ENCODE data around the gene OSGIN1.

DNA sequence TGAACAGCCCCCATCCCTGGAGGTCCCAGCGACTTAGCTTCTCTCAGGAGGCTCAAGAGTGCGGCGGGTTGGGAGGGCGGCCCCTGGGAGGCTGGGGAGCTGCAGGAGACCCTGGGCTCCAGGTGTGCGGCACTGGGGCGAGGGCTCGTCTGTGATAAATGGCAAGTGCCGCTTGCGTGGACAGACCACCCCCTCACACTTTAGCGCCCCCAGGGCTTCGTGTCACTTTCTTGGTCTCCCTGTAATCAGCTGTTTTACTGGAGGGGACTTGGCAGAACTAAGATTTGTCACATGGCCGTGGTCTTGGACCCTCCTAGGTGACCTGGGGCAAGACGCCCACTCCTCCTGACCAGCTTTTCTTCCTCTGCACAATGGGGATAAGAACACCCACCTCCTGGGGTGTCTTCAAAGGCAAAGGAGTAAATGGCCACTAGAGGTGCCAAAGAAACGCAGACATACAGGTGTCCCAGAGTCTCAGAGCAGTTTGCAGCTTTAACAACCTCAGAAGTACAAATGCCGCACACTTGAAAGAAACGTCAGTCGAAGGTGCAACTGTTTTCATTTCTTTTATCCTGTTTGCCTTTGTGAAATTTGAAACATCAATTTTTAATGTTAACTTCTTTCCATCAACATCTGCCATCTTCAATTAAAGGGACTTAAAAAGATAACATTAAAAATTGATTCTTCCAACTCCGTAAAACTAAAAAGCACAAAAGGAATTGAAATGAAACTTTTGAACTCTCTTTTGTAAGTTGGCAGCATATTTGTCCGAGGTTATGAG lies 946 bp downstream of the OSGIN1 start:
- no peak for TF ChIP-seq POLR2A (IDR thresholded peaks at IDR 0.05)
- TF ChIP-seq, protein P1, sequence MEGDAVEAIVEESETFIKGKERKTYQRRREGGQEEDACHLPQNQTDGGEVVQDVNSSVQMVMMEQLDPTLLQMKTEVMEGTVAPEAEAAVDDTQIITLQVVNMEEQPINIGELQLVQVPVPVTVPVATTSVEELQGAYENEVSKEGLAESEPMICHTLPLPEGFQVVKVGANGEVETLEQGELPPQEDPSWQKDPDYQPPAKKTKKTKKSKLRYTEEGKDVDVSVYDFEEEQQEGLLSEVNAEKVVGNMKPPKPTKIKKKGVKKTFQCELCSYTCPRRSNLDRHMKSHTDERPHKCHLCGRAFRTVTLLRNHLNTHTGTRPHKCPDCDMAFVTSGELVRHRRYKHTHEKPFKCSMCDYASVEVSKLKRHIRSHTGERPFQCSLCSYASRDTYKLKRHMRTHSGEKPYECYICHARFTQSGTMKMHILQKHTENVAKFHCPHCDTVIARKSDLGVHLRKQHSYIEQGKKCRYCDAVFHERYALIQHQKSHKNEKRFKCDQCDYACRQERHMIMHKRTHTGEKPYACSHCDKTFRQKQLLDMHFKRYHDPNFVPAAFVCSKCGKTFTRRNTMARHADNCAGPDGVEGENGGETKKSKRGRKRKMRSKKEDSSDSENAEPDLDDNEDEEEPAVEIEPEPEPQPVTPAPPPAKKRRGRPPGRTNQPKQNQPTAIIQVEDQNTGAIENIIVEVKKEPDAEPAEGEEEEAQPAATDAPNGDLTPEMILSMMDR (IDR thresholded peaks at IDR 0.05) = peak in 2 of 4 experiments; percentile 17 to 35
